ENCODE measurements around the gene TBATA. TPM values are rescaled to one million over a fixed set of nuclear protein-coding genes. Genes with fewer than 3 reads are reported as not detected.

Gene TBATA
- total RNA-seq, 1 experiment from 2014 or later = not detected

- CTCF ChIA-PET = no interaction called here
These were observed 25.4 kb downstream of the TBATA start for GRCh38 chr10:70759781-70760180.

GRCh38 chr10:70758757-70759514 lies 26.2 kb downstream of the TBATA start:
- ChIA-PET CTCF (interaction anchor here (0.6 to 1.0 kb wide), 3 partner anchors 20 to 207 kb away, joined by 3 to 7 read pairs (median 5); no protein-coding TSS in a partner anchor), POLR2A (ENCODE audit: low non-redundant PET) (no interaction called here)
- no TSS peak for BruUV-seq (replicated peaks)
- no peaks in the 10 kb centered on the region for H3K27me3 ChIP-seq (replicated peaks; ENCODE audit: insufficient read depth, low read depth, low read length, poor library complexity)
- intact Hi-C loops (cut with micrococcal nuclease; ENCODE audit: unreplicated experiment) = loop anchor here (1.0 to 2.0 kb wide), 4 partner anchors 140 to 298 kb away; no protein-coding TSS in a partner anchor
- DNase-seq (ENCODE audit: low spot score) = peak; percentile 80
- no peaks in the 10 kb centered on the region for H3K9me3 ChIP-seq (ENCODE audit: low read depth, low read length, poor library complexity, severe bottlenecking)
- H3K36me3 ChIP-seq (ENCODE audit: insufficient read depth, low read length, poor library complexity, severe bottlenecking) = no peaks in the 10 kb centered on the region
- no peak for TF ChIP-seq EZH2 (IDR thresholded peaks at IDR 0.05; ENCODE audit: borderline replicate concordance, low read depth, low read length, poor library complexity, severe bottlenecking)
- TF ChIP-seq CTCF (conservative IDR thresholded peaks at IDR 0.05; ENCODE audit: low read depth, low read length) = peak; percentile 85
- no peak overlapping the region for H3K27ac ChIP-seq (ENCODE audit: low read depth, low read length, poor library complexity, severe bottlenecking)
- H3K4me3 ChIP-seq (ENCODE audit: low read depth, low read length, poor library complexity, severe bottlenecking) = no peak overlapping the region
- H3K4me1 ChIP-seq (ENCODE audit: insufficient read depth, low read length, poor library complexity, severe bottlenecking) = peaks cover 11% of the 10 kb centered on the region

More at GRCh38 chr10:70759781-70760180, 25.4 kb downstream of the TBATA start:
- intact Hi-C loops (cut with micrococcal nuclease; ENCODE audit: unreplicated experiment) = loop anchor here (1.0 to 2.0 kb wide), 4 partner anchors 140 to 298 kb away; no protein-coding TSS in a partner anchor
- Histone ChIP-seq H3K27ac (ENCODE audit: low read depth, low read length, poor library complexity, severe bottlenecking) (no peak overlapping the region), H3K36me3 (ENCODE audit: insufficient read depth, low read length, poor library complexity, severe bottlenecking) (no peaks in the 10 kb centered on the region), H3K9me3 (ENCODE audit: low read depth, low read length, poor library complexity, severe bottlenecking) (no peaks in the 10 kb centered on the region), H3K4me1 (ENCODE audit: insufficient read depth, low read length, poor library complexity, severe bottlenecking) (peaks cover 11% of the 10 kb centered on the region), H3K27me3 (replicated peaks; ENCODE audit: insufficient read depth, low read depth, low read length, poor library complexity) (no peaks in the 10 kb centered on the region), H3K4me3 (ENCODE audit: low read depth, low read length, poor library complexity, severe bottlenecking) (no peak overlapping the region)
- POLR2A ChIA-PET (ENCODE audit: low non-redundant PET) = no interaction called here
- DNase-seq (ENCODE audit: low spot score) = peak; percentile 27
- TF ChIP-seq CTCF (conservative IDR thresholded peaks at IDR 0.05; ENCODE audit: low read depth, low read length) = no peak
- TF ChIP-seq EZH2 (IDR thresholded peaks at IDR 0.05; ENCODE audit: borderline replicate concordance, low read depth, low read length, poor library complexity, severe bottlenecking) = no peak
- BruUV-seq (replicated peaks) = no TSS peak

- intact Hi-C loops (cut with micrococcal nuclease; ENCODE audit: unreplicated experiment) = loop anchor here (2.0 kb wide), 1 partner anchor 199 kb away; no protein-coding TSS in a partner anchor
- peaks cover 11% of the 10 kb centered on the region for H3K4me1 ChIP-seq (ENCODE audit: insufficient read depth, low read length, poor library complexity, severe bottlenecking)
- no peak for DNase-seq (ENCODE audit: low spot score)
- CTCF ChIA-PET = no interaction called here
- POLR2A ChIA-PET (ENCODE audit: low non-redundant PET) = no interaction called here
- TF ChIP-seq EZH2 (IDR thresholded peaks at IDR 0.05; ENCODE audit: borderline replicate concordance, low read depth, low read length, poor library complexity, severe bottlenecking) = no peak
- no peak for TF ChIP-seq CTCF (conservative IDR thresholded peaks at IDR 0.05; ENCODE audit: low read depth, low read length)
- H3K36me3 ChIP-seq (ENCODE audit: insufficient read depth, low read length, poor library complexity, severe bottlenecking) = no peaks in the 10 kb centered on the region
- no peaks in the 10 kb centered on the region for H3K9me3 ChIP-seq (ENCODE audit: low read depth, low read length, poor library complexity, severe bottlenecking)
- no peak overlapping the region for H3K4me3 ChIP-seq (ENCODE audit: low read depth, low read length, poor library complexity, severe bottlenecking)
- H3K27ac ChIP-seq (ENCODE audit: low read depth, low read length, poor library complexity, severe bottlenecking) = no peak overlapping the region
- H3K27me3 ChIP-seq (replicated peaks; ENCODE audit: insufficient read depth, low read depth, low read length, poor library complexity) = no peaks in the 10 kb centered on the region
- BruUV-seq (replicated peaks) = no TSS peak
These were observed 27.3 kb downstream of the TBATA start for GRCh38 chr10:70757856-70758255.
